CD14-positive monocyte (primary cell): ENCODE data around the gene SARS1. TPM values are rescaled to one million over a fixed set of nuclear protein-coding genes. Genes with fewer than 3 reads are reported as not detected.
"Not testable (repeated sequence)": the region's sequence is repeated elsewhere in the genome, so short reads cannot be mapped to it uniquely, and the experiment has no call there.

ENCODE experiments used
- DNase-seq, 3 donors: peaks; one replicate each; pipeline ENCODE4 v3.0.0-alpha.2; 2011 to 2022
- H2AFZ ChIP-seq: 2 replicates; pipeline ENCODE4 v1.6.0; 2012; ENCODE audit warnings: mild to moderate bottlenecking, low read depth, low read length, inconsistent platforms; ENCODE audit not compliant: insufficient read depth, poor library complexity, severe bottlenecking
- H3K27ac ChIP-seq, 2 donors: 1 replicate in 1 of 2; 2 replicates in 1 of 2; pipeline ENCODE4 v1.5.1; 2012 to 2013; ENCODE audit warnings: low read length in 2 of 2, control low read depth in 1 of 2, inconsistent platforms in 1 of 2, low read depth in 1 of 2, mild to moderate bottlenecking in 1 of 2
- H3K27me3 ChIP-seq, 2 donors: one replicate each; pipeline versions ENCODE4 v1.6.0 to v1.6.1; 2011 to 2013; ENCODE audit warnings: low read length in 2 of 2; ENCODE audit not compliant: control insufficient read depth in 2 of 2, insufficient read depth in 2 of 2
- H3K36me3 ChIP-seq, 2 donors: replicated peaks in 1 of 2; 1 replicate in 1 of 2; 2 replicates in 1 of 2; pipeline versions ENCODE4 v1.5.1 to v1.6.1; 2012 to 2013; ENCODE audit warnings: low read length in 2 of 2, control low read depth in 1 of 2, inconsistent platforms in 1 of 2, mild to moderate bottlenecking in 1 of 2; ENCODE audit not compliant: insufficient read depth in 2 of 2, control insufficient read depth in 1 of 2
- H3K4me1 ChIP-seq, 2 donors: 1 replicate in 1 of 2; 2 replicates in 1 of 2; pipeline versions ENCODE4 v1.5.1 to v1.6.1; 2012 to 2013; ENCODE audit warnings: low read length in 2 of 2, control low read depth in 1 of 2, inconsistent platforms in 1 of 2, mild to moderate bottlenecking in 1 of 2, moderate library complexity in 1 of 2; ENCODE audit not compliant: insufficient read depth in 2 of 2, control insufficient read depth in 1 of 2
- H3K4me2 ChIP-seq: replicated peaks from 2 replicates; pipeline ENCODE3; 2012; ENCODE audit warnings: low read length, moderate library complexity, mild to moderate bottlenecking; ENCODE audit not compliant: poor library complexity, severe bottlenecking; ENCODE audit errors: extremely low read depth
- H3K4me3 ChIP-seq, 3 experiments: fragments of 200-600 bp in 1 of 3; sonication (generic) in 1 of 3; replicated peaks in 1 of 3; 1 replicate in 2 of 3; 2 replicates in 1 of 3; pipeline ENCODE4 v1.5.1; 2011 to 2013; ENCODE audit warnings: low read length in 3 of 3, mild to moderate bottlenecking in 3 of 3, control low read depth in 2 of 3, low read depth in 2 of 3, inconsistent platforms in 1 of 3, moderate library complexity in 1 of 3
- H3K79me2 ChIP-seq: 2 replicates; pipeline ENCODE4 v1.6.0; 2012; ENCODE audit warnings: mild to moderate bottlenecking, control low read depth, inconsistent platforms, low read length, moderate library complexity; ENCODE audit not compliant: insufficient read depth
- H3K9ac ChIP-seq: 2 replicates; pipeline ENCODE4 v1.6.0; 2017; ENCODE audit warnings: low read length, mild to moderate bottlenecking; ENCODE audit not compliant: insufficient read depth, poor library complexity, severe bottlenecking
- H3K9me3 ChIP-seq, 2 donors: replicated peaks in 1 of 2; 1 replicate in 1 of 2; 2 replicates in 1 of 2; pipeline versions ENCODE4 v1.5.1 to v1.6.1; 2012 to 2013; ENCODE audit warnings: low read length in 2 of 2, control low read depth in 1 of 2; ENCODE audit not compliant: control insufficient read depth in 1 of 2, insufficient read depth in 1 of 2
- H4K20me1 ChIP-seq: 2 replicates; pipeline ENCODE4 v1.6.0; 2012; ENCODE audit warnings: mild to moderate bottlenecking, low read length, control low read depth, moderate library complexity; ENCODE audit not compliant: insufficient read depth
- H3K27ac Mint-ChIP-seq, 7 donors: one replicate each; pipeline ENCODE4 v1.8.0; 2020; ENCODE audit warnings: mild to moderate bottlenecking in 7 of 7, mixed read lengths in 7 of 7, moderate library complexity in 6 of 7, inconsistent platforms in 2 of 7
- H3K27me3 Mint-ChIP-seq, 3 donors: one replicate each; pipeline ENCODE4 v1.8.0; 2021 to 2022; ENCODE audit warnings: low read depth in 3 of 3, mild to moderate bottlenecking in 3 of 3, mixed read lengths in 3 of 3, moderate library complexity in 3 of 3, inconsistent platforms in 1 of 3
- H3K36me3 Mint-ChIP-seq, 2 donors: one replicate each; pipeline ENCODE4 v1.8.0; 2020; ENCODE audit warnings: mixed read lengths in 2 of 2, inconsistent platforms in 1 of 2, mild to moderate bottlenecking in 1 of 2
- H3K4me1 Mint-ChIP-seq: one replicate; pipeline ENCODE4 v1.8.0; 2020; ENCODE audit warnings: mild to moderate bottlenecking, mixed read lengths
- H3K4me3 Mint-ChIP-seq, 2 donors: one replicate each; pipeline ENCODE4 v1.8.0; 2020; ENCODE audit warnings: mild to moderate bottlenecking in 2 of 2, mixed read lengths in 2 of 2, moderate library complexity in 1 of 2
- H3K9me3 Mint-ChIP-seq, 7 donors: one replicate each; pipeline ENCODE4 v1.8.0; 2020 to 2022; ENCODE audit warnings: mixed read lengths in 7 of 7, mild to moderate bottlenecking in 6 of 7, moderate library complexity in 6 of 7, inconsistent platforms in 2 of 7
- CTCF ChIP-seq: fragments of 200-600 bp; IDR thresholded peaks from one replicate; pipeline ENCODE4 v1.8.0; 2022; ENCODE audit warnings: antibody characterized with exemption, mild to moderate bottlenecking
- WGBS: methylation state at CpG from one replicate; pipeline ENCODE4 v1.1.5; 2013; ENCODE audit warnings: missing lambda C conversion rate; ENCODE audit not compliant: insufficient coverage; 5-methylcytosine and 5-hydroxymethylcytosine counted together
- intact Hi-C, 2 donors: fragments of 100-400 bp; cut with micrococcal nuclease; formaldehyde crosslinking; loops; one replicate each; pipeline versions ENCODE4 v1.15.0 to v1.15.1; 2023
- polyA plus RNA-seq, 3 donors: library from polyadenylated mRNA; depleted of rRNA in 1 of 3; unstranded in 2 of 3; stranded (reverse) in 1 of 3; fragments of 300-500 nt in 2 of 3; fragments of >200 nt in 1 of 3; fragmentation: Illumina TruSeq in 2 of 3; gene quantifications; 1 replicate in 2 of 3; 2 replicates in 1 of 3; pipeline ENCODE4 v1.2.3, GENCODE V29; 2012 to 2021

The SARS1 gene
- polyA plus RNA-seq, 3 donors: 70.1 to 107 (median 99.1) TPM

DNA sequence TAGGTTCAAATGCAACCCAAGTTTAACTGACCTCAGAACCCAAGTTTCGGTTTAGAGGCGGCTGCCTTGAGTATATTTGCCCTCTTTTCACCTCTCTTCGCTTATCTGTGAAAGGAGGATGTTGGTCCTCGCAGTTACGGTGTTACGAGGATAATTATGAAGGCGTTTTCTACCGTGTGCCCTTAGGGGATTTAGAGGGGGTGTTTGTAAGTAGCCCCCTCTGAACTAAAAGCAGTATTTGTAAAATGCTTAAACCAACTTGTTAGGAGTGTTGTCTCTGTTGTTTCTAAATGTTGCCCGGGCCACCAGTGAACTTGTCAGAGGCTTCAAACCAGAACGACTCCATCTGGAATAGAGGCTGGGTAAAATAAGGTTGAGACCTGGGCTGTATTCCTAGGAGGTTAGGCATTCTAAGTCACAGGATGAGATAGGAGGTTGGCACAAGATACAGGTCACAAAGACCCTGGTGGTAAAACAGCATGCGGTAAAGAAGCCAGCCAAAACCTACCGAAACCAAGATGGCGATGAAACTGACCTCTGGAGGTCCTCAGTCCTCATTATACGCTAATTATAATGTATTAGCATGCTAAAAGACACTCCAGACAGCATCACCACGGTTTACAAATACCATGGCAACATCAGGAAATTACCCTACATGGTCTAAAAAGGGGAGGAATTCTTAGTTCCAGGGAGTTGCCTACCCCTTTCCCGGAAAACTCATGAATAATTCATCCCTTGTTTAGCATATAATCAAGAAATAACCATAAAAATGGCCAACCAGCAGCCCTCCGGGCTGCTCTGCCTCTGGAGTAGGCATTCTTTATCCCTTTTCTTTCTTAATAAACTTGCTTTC lies 70.3 kb downstream of the SARS1 start:
- Histone ChIP-seq H3K4me3 (peak overlapping the region; percentile 61 to 87 (median 77)), H3K9me3 (no peaks in the 10 kb centered on the region), H2AFZ (peak overlapping the region; percentile 94), H3K79me2 (peaks cover 31% of the 10 kb centered on the region), H3K27me3 (no peaks in the 10 kb centered on the region), H3K4me1 (peaks cover 39 to 42% of the 10 kb centered on the region in 2 donors), H4K20me1 (no peaks in the 10 kb centered on the region), H3K27ac (peak overlapping the region; percentile 82 to 85), H3K4me2 (peak overlapping the region; percentile 81), H3K9ac (peak overlapping the region; percentile 59), H3K36me3 (peaks cover 7 to 14% of the 10 kb centered on the region in 2 donors)
- no peak for DNase-seq
- Mint-ChIP-seq H3K4me1 (peaks cover 42% of the 10 kb centered on the region), H3K36me3 (peaks cover 14 to 17% of the 10 kb centered on the region in 2 donors), H3K4me3 (peak overlapping the region; percentile 97 to 100), H3K9me3 (peaks cover 0 to 2% (median 0%) of the 10 kb centered on the region in 7 donors), H3K27ac (peak overlapping the region in 5 of 7 donors; percentile 87 to 97 (median 92)), H3K27me3 (peaks cover 0 to 3% (median 2%) of the 10 kb centered on the region in 3 donors)
- TF ChIP-seq CTCF: no peak
- WGBS: 87% methylated on average over 4 of the region's 17 CpGs
- intact Hi-C loops: loop anchor here in 1 of 2 donors (2.0 kb wide), 1 partner anchor 113 kb away; the partner anchor contains the start of gene SORT1

- DNase-seq, H3K27ac ChIP-seq, H3K4me3 Mint-ChIP-seq, H3K4me2 ChIP-seq, H4K20me1 ChIP-seq, H3K4me3 ChIP-seq, H3K9me3 Mint-ChIP-seq, H3K9ac ChIP-seq, H3K9me3 ChIP-seq, H2AFZ ChIP-seq, H3K27ac Mint-ChIP-seq, H3K27me3 Mint-ChIP-seq, intact Hi-C loops, H3K36me3 Mint-ChIP-seq, H3K36me3 ChIP-seq, H3K27me3 ChIP-seq: not testable (repeated sequence)
- WGBS: no CpG with 5 or more reads among the region's 5 CpGs
- peaks cover 34 to 38% of the 10 kb centered on the region in 2 donors for H3K4me1 ChIP-seq
- peaks cover 32% of the 10 kb centered on the region for H3K4me1 Mint-ChIP-seq
- H3K79me2 ChIP-seq: peaks cover 14% of the 10 kb centered on the region
These were observed 73.0 kb downstream of the SARS1 start for GRCh38 chr1:109286762-109287161.

Other genes with a start within 250 kb of the SARS1 start
- gene WDR47, start 171.8 kb upstream of the SARS1 start, polyA plus RNA-seq: 1 to 10 TPM; 5.2 to 7.6 (median 6.0) TPM
- 10 to 100 TPM in 1 of 3 donors, 1 to 10 TPM in 2; 1.2 to 17.7 (median 5.2) TPM for gene TAF13, start 137.9 kb upstream of the SARS1 start, polyA plus RNA-seq
- gene TMEM167B, start 123.2 kb upstream of the SARS1 start, polyA plus RNA-seq: 10 to 100 TPM; 39.2 to 50.8 (median 43.3) TPM
- under 1 TPM in 1 of 3 donors, not detected in 2; 0.12 TPM for gene ELAPOR1, start 99.8 kb upstream of the SARS1 start, polyA plus RNA-seq
- gene CELSR2, start 35.6 kb downstream of the SARS1 start, polyA plus RNA-seq: under 1 TPM; 0.03 to 0.97 (median 0.04) TPM
- 10 to 100 TPM in 1 of 3 donors, 1 to 10 TPM in 2; 5.8 to 25.5 (median 7.1) TPM for gene PSRC1, start 69.2 kb downstream of the SARS1 start, polyA plus RNA-seq
- under 1 TPM in 1 of 3 donors, not detected in 2; 0.13 TPM for gene MYBPHL, start 93.1 kb downstream of the SARS1 start, polyA plus RNA-seq
- 10 to 100 TPM; 21.3 to 41.1 (median 35.3) TPM for gene SORT1, start 184.0 kb downstream of the SARS1 start, polyA plus RNA-seq
- gene PSMA5, start 212.5 kb downstream of the SARS1 start, polyA plus RNA-seq: 100 to 1,000 TPM in 2 of 3 donors, 10 to 100 TPM in 1; 36.6 to 119 (median 118) TPM